NCI-H146 (cell line): ENCODE results near the gene DSCAM.

Experiments
- DNase-seq: peaks from one replicate; lab custom pipeline; 2025; lab: John Stamatoyannopoulos, UW

DSCAM gene

GRCh38 chr21:40134731-40135492 is 712.0 kb downstream of the DSCAM start:
- no peak for DNase-seq

GRCh38 chr21:40130476-40130875 is 716.5 kb downstream of the DSCAM start:
- peak; percentile 2 for DNase-seq

GRCh38 chr21:40129809-40130208 is 717.1 kb downstream of the DSCAM start:
- peak; percentile 66 for DNase-seq

- no peak for DNase-seq
Observed at GRCh38 chr21:40128891-40129290, 718.1 kb downstream of the DSCAM start.

GRCh38 chr21:40120940-40121575 is 725.9 kb downstream of the DSCAM start:
- DNase-seq: peak; percentile 29

- no peak for DNase-seq
Observed at GRCh38 chr21:40118527-40118926, 728.4 kb downstream of the DSCAM start.

- no peak for DNase-seq
Observed at GRCh38 chr21:40117236-40117635, 729.7 kb downstream of the DSCAM start.

- no peak for DNase-seq
Observed at GRCh38 chr21:40115775-40116174, 731.2 kb downstream of the DSCAM start.

- DNase-seq: no peak
Observed at GRCh38 chr21:40102682-40103081, 744.3 kb downstream of the DSCAM start.

GRCh38 chr21:40099809-40100208 is 747.1 kb downstream of the DSCAM start:
- DNase-seq: no peak

- no peak for DNase-seq
Observed at GRCh38 chr21:40095477-40095876, 751.5 kb downstream of the DSCAM start.

- DNase-seq: no peak
Observed at GRCh38 chr21:40080385-40080784, 766.6 kb downstream of the DSCAM start.

GRCh38 chr21:40074710-40075109 is 772.2 kb downstream of the DSCAM start:
- DNase-seq: no peak

- no peak for DNase-seq
Observed at GRCh38 chr21:40074198-40074597, 772.8 kb downstream of the DSCAM start.

GRCh38 chr21:40073642-40074041 is 773.3 kb downstream of the DSCAM start:
- DNase-seq: no peak

- DNase-seq: no peak
Observed at GRCh38 chr21:40070871-40071270, 776.1 kb downstream of the DSCAM start.

GRCh38 chr21:40067751-40068150 is 779.2 kb downstream of the DSCAM start:
- no peak for DNase-seq

GRCh38 chr21:40066221-40066620 is 780.7 kb downstream of the DSCAM start:
- DNase-seq: no peak

- peak; percentile 90 for DNase-seq
Observed at GRCh38 chr21:40060083-40060677, 786.8 kb downstream of the DSCAM start.

GRCh38 chr21:40057331-40057730 is 789.6 kb downstream of the DSCAM start:
- DNase-seq: no peak

GRCh38 chr21:40056031-40056430 is 790.9 kb downstream of the DSCAM start:
- DNase-seq: no peak

- DNase-seq: peak; percentile 97
Observed at GRCh38 chr21:40054403-40054802, 792.6 kb downstream of the DSCAM start.

GRCh38 chr21:40053007-40053406 is 794.0 kb downstream of the DSCAM start:
- no peak for DNase-seq
